PC-3 (cell line): Measurements from ENCODE around the gene TBXAS1. TPM values are rescaled to one million over a fixed set of nuclear protein-coding genes. Genes with fewer than 3 reads are reported as not detected.

ENCODE experiments used
- ATAC-seq: fragments of 200-7000 bp; cut with Tn5 transposase; 2 replicates; pipeline ENCODE4 v1.9.1; 2020; ENCODE audit warnings: mild to moderate bottlenecking, moderate library complexity
- BruUV-seq: library from RNA; stranded (reverse); fragments of 400-500 nt; replicated peaks from 2 replicates; lab custom pipeline; 2021; lab: Mats Ljungman, UMichigan
- CTCF ChIA-PET: fragments of 300-600 bp; sonication (Branson Sonifier 250); formaldehyde crosslinking; loops from one replicate; lab custom pipeline; 2022; ENCODE audit warnings: antibody characterized with exemption; lab: Charles Lee
- POLR2A ChIA-PET: fragments of 300-600 bp; sonication (Branson Sonifier 250); formaldehyde crosslinking; loops from one replicate; lab custom pipeline; 2022; ENCODE audit warnings: antibody characterized with exemption; ENCODE audit not compliant: unreplicated experiment; lab: Charles Lee
- DNase-seq: peaks from one replicate; pipeline ENCODE4 v3.0.0-alpha.2; 2015
- H2AFZ ChIP-seq: fragments of 300-600 bp; sonication (generic); 2 replicates; pipeline ENCODE4 v1.6.0; 2016; ENCODE audit warnings: antibody characterized with exemption, low read length
- H3F3A ChIP-seq: fragments of 300-600 bp; sonication (generic); one replicate; pipeline ENCODE4 v1.6.0; 2017; ENCODE audit warnings: antibody characterized with exemption, low read length, control low read depth, mild to moderate bottlenecking; ENCODE audit not compliant: unreplicated experiment
- H3K27ac ChIP-seq: fragments of 300-600 bp; sonication (generic); 2 replicates; pipeline ENCODE4 v1.5.1; 2016; ENCODE audit warnings: mild to moderate bottlenecking, low read length
- H3K27me3 ChIP-seq: fragments of 300-600 bp; sonication (generic); 2 replicates; pipeline ENCODE4 v1.6.1; 2016; ENCODE audit warnings: low read length, mixed read lengths
- H3K36me3 ChIP-seq: fragments of 300-600 bp; sonication (generic); 2 replicates; pipeline ENCODE4 v1.6.1; 2016; ENCODE audit warnings: low read depth, mixed run types, low read length, mixed read lengths
- H3K4me1 ChIP-seq: fragments of 300-600 bp; sonication (generic); 2 replicates; pipeline ENCODE4 v1.5.1; 2016; ENCODE audit warnings: low read length; ENCODE audit not compliant: insufficient read depth
- H3K4me2 ChIP-seq: fragments of 300-600 bp; sonication (generic); 2 replicates; pipeline ENCODE4 v1.6.0; 2016; ENCODE audit warnings: low read length
- H3K4me3 ChIP-seq: fragments of 300-600 bp; sonication (generic); 2 replicates; pipeline ENCODE4 v1.5.1; 2016; ENCODE audit warnings: mild to moderate bottlenecking, low read length, mixed read lengths
- H3K79me2 ChIP-seq: fragments of 300-600 bp; sonication (generic); 2 replicates; pipeline ENCODE4 v1.6.1; 2017; ENCODE audit warnings: low read length, mixed read lengths
- H3K9ac ChIP-seq: fragments of 300-600 bp; sonication (generic); 2 replicates; pipeline ENCODE4 v1.6.0; 2016; ENCODE audit warnings: mild to moderate bottlenecking, low read length
- H3K9me2 ChIP-seq: fragments of 300-600 bp; sonication (generic); replicated peaks from 2 replicates; pipeline ENCODE4 v1.6.1; 2016; ENCODE audit warnings: mixed run types, low read length, mixed read lengths
- H3K9me3 ChIP-seq: fragments of 300-600 bp; sonication (generic); 2 replicates; pipeline ENCODE4 v1.6.1; 2016; ENCODE audit warnings: low read length, mixed read lengths
- H4K20me1 ChIP-seq: fragments of 300-600 bp; sonication (generic); 2 replicates; pipeline ENCODE4 v1.6.1; 2016; ENCODE audit warnings: low read length, mixed read lengths
- CTCF ChIP-seq: fragments of 300-600 bp; sonication (generic); conservative IDR thresholded peaks from 2 replicates; pipeline ENCODE4 v1.5.1; 2017; ENCODE audit warnings: antibody characterized with exemption, low read depth, mild to moderate bottlenecking, low read length
- EZH2 ChIP-seq: fragments of 300-600 bp; sonication (generic); IDR thresholded peaks from one replicate; pipeline ENCODE4 v1.6.1; 2017; ENCODE audit warnings: antibody characterized with exemption, mild to moderate bottlenecking, low read length; ENCODE audit not compliant: unreplicated experiment
- EZH2phosphoT487 ChIP-seq: fragments of 300-600 bp; sonication (generic); IDR thresholded peaks from 2 replicates; pipeline ENCODE4 v1.6.1; 2018; ENCODE audit warnings: mild to moderate bottlenecking, antibody characterized with exemption, low read length, borderline replicate concordance
- intact Hi-C: fragments of 100-400 bp; cut with micrococcal nuclease; formaldehyde crosslinking; loops from 2 replicates; pipeline ENCODE4 v1.9.0; 2023
- total RNA-seq: library from RNA; depleted of rRNA; stranded (reverse); fragments of >200 nt; gene quantifications from 2 replicates; pipeline ENCODE4 v1.2.3, GENCODE V29; 2014

The TBXAS1 gene
- total RNA-seq, 1 experiment from 2014 or later, result 21.8 TPM

- no peak overlapping the region for H3K4me2 ChIP-seq
- no peaks in the 10 kb centered on the region for H3K4me1 ChIP-seq
- BruUV-seq, result no TSS peak
- ATAC-seq, result no peak
- H2AFZ ChIP-seq, result no peak overlapping the region
- no peaks in the 10 kb centered on the region for H3F3A ChIP-seq
- H3K9ac ChIP-seq, result no peak overlapping the region
- H3K27me3 ChIP-seq, result no peaks in the 10 kb centered on the region
- CTCF ChIA-PET, result no interaction called here
- H3K9me2 ChIP-seq, result no peaks in the 10 kb centered on the region
- no peak overlapping the region for H3K27ac ChIP-seq
- no peak for DNase-seq
- intact Hi-C loops, result no loop called here
- H3K79me2 ChIP-seq, result no peaks in the 10 kb centered on the region
- POLR2A ChIA-PET, result no interaction called here
- H3K36me3 ChIP-seq, result no peaks in the 10 kb centered on the region
- no peaks in the 10 kb centered on the region for H3K9me3 ChIP-seq
- no peak for TF ChIP-seq EZH2phosphoT487
- TF ChIP-seq CTCF, result no peak
- TF ChIP-seq EZH2, result no peak
- no peak overlapping the region for H3K4me3 ChIP-seq
- H4K20me1 ChIP-seq, result no peaks in the 10 kb centered on the region
Observed at GRCh38 chr7:139808427-139808826, 20.6 kb upstream of the TBXAS1 start.

- Histone ChIP-seq H3K27me3 (no peaks in the 10 kb centered on the region), H3K36me3 (no peaks in the 10 kb centered on the region), H4K20me1 (no peaks in the 10 kb centered on the region), H3K9me2 (no peaks in the 10 kb centered on the region), H3K9ac (no peak overlapping the region), H3K4me2 (no peak overlapping the region), H3K9me3 (no peaks in the 10 kb centered on the region), H3K27ac (no peak overlapping the region), H3F3A (no peaks in the 10 kb centered on the region), H3K4me3 (no peak overlapping the region), H3K4me1 (no peaks in the 10 kb centered on the region), H2AFZ (no peak overlapping the region), H3K79me2 (no peaks in the 10 kb centered on the region)
- ATAC-seq (no peak), DNase-seq (no peak)
- BruUV-seq, result no TSS peak
- ChIA-PET POLR2A (interaction anchor here (0.5 kb wide), 1 partner anchor 57 kb away, joined by 6 read pairs; no protein-coding TSS in a partner anchor), CTCF (no interaction called here)
- intact Hi-C loops, result no loop called here
- no peak for TF ChIP-seq EZH2
- TF ChIP-seq CTCF, result no peak
- TF ChIP-seq EZH2phosphoT487, result no peak
Observed at GRCh38 chr7:139808846-139809442, 20.1 kb upstream of the TBXAS1 start.

GRCh38 chr7:139811066-139811465 is 18.0 kb upstream of the TBXAS1 start:
- H4K20me1 ChIP-seq, result no peaks in the 10 kb centered on the region
- H3K27ac ChIP-seq, result no peak overlapping the region
- H3K4me3 ChIP-seq, result no peak overlapping the region
- POLR2A ChIA-PET, result no interaction called here
- H3K79me2 ChIP-seq, result no peaks in the 10 kb centered on the region
- intact Hi-C loops, result no loop called here
- H3K36me3 ChIP-seq, result no peaks in the 10 kb centered on the region
- no peak overlapping the region for H3K4me2 ChIP-seq
- no TSS peak for BruUV-seq
- no peaks in the 10 kb centered on the region for H3F3A ChIP-seq
- H3K9ac ChIP-seq, result no peak overlapping the region
- ATAC-seq (no peak), DNase-seq (no peak)
- TF ChIP-seq CTCF (no peak), EZH2 (no peak), EZH2phosphoT487 (no peak)
- CTCF ChIA-PET, result no interaction called here
- no peaks in the 10 kb centered on the region for H3K4me1 ChIP-seq
- H2AFZ ChIP-seq, result no peak overlapping the region
- H3K27me3 ChIP-seq, result no peaks in the 10 kb centered on the region
- no peaks in the 10 kb centered on the region for H3K9me2 ChIP-seq
- no peaks in the 10 kb centered on the region for H3K9me3 ChIP-seq
